Measurements from ENCODE around the gene ASTN2.

DNA sequence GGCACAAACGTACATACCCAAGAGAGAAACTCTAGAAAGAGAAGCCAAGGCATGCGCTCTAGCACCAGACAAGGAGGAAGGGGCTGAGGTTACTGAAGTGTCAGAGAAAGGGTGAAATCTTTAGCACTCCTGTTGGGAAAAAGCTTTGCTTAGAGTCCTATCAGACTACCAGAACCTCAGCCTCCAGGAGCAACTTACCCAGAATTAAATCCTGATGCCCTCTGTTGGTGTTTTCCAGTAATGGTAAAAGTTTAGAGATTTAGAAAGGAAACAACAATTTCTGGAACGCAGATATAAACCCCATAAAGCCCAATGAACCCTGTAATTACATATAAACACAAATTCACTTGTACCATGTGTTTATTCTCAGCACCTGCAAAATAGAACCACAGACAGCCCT lies 33.2 kb upstream of the ASTN2 start:
- TF ChIP-seq POLR2AphosphoS5 (IDR thresholded peaks at IDR 0.05; ENCODE audit: low read depth, low read length), result no peak
- TF ChIP-seq TAF1 (IDR thresholded peaks at IDR 0.05; ENCODE audit: borderline replicate concordance, insufficient read depth, low read length), result no peak
- TF ChIP-seq, protein P1, sequence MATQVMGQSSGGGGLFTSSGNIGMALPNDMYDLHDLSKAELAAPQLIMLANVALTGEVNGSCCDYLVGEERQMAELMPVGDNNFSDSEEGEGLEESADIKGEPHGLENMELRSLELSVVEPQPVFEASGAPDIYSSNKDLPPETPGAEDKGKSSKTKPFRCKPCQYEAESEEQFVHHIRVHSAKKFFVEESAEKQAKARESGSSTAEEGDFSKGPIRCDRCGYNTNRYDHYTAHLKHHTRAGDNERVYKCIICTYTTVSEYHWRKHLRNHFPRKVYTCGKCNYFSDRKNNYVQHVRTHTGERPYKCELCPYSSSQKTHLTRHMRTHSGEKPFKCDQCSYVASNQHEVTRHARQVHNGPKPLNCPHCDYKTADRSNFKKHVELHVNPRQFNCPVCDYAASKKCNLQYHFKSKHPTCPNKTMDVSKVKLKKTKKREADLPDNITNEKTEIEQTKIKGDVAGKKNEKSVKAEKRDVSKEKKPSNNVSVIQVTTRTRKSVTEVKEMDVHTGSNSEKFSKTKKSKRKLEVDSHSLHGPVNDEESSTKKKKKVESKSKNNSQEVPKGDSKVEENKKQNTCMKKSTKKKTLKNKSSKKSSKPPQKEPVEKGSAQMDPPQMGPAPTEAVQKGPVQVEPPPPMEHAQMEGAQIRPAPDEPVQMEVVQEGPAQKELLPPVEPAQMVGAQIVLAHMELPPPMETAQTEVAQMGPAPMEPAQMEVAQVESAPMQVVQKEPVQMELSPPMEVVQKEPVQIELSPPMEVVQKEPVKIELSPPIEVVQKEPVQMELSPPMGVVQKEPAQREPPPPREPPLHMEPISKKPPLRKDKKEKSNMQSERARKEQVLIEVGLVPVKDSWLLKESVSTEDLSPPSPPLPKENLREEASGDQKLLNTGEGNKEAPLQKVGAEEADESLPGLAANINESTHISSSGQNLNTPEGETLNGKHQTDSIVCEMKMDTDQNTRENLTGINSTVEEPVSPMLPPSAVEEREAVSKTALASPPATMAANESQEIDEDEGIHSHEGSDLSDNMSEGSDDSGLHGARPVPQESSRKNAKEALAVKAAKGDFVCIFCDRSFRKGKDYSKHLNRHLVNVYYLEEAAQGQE (IDR thresholded peaks at IDR 0.05; ENCODE audit: insufficient read depth in 1 of 2, low read depth in 2 of 2, low read length in 2 of 2), result no peak
- no peak for TF ChIP-seq SIN3A (IDR thresholded peaks at IDR 0.05; ENCODE audit: borderline replicate concordance, insufficient read depth, low read length)

Measured in PFSK-1 (cell line).